HG03354 (cell line): ENCODE measurements around the gene APBB1.

Experiments used
- ATAC-seq: cut with Tn5 transposase; IDR thresholded peaks from one replicate; pipeline ENCODE4 v1.9.1; 2021; ENCODE audit warnings: mild to moderate bottlenecking; ENCODE audit not compliant: unreplicated experiment, poor library complexity, severe bottlenecking

Gene APBB1

GRCh38 chr11:6418557-6419008 is 311 bp downstream of the APBB1 start:
- no peak for ATAC-seq

- no peak for ATAC-seq
Measured at GRCh38 chr11:6417907-6418556, 862 bp downstream of the APBB1 start.

GRCh38 chr11:6415797-6416196 is 3.1 kb downstream of the APBB1 start:
- no peak for ATAC-seq

GRCh38 chr11:6414874-6415328 is 4.0 kb downstream of the APBB1 start:
- ATAC-seq: no peak

- no peak for ATAC-seq
Measured at GRCh38 chr11:6413791-6414201, 5.1 kb downstream of the APBB1 start.

- no peak for ATAC-seq
Measured at GRCh38 chr11:6411594-6412031, 7.3 kb downstream of the APBB1 start.

- no peak for ATAC-seq
Measured at GRCh38 chr11:6410695-6411430, 8.0 kb downstream of the APBB1 start.

- no peak for ATAC-seq
Measured at GRCh38 chr11:6406370-6406769, 12.5 kb downstream of the APBB1 start.

- ATAC-seq: no peak
Measured at GRCh38 chr11:6405846-6406245, 13.0 kb downstream of the APBB1 start.

GRCh38 chr11:6405052-6405667 is 13.7 kb downstream of the APBB1 start:
- ATAC-seq: no peak

- no peak for ATAC-seq
Measured at GRCh38 chr11:6404342-6405051, 14.4 kb downstream of the APBB1 start.

- ATAC-seq: no peak
Measured at GRCh38 chr11:6403539-6403938, 15.4 kb downstream of the APBB1 start.

GRCh38 chr11:6402561-6402981 is 16.3 kb downstream of the APBB1 start:
- peak; percentile 88 for ATAC-seq

GRCh38 chr11:6402061-6402470 is 16.8 kb downstream of the APBB1 start:
- peak; percentile 59 for ATAC-seq

GRCh38 chr11:6401464-6401863 is 17.4 kb downstream of the APBB1 start:
- ATAC-seq: no peak

GRCh38 chr11:6400431-6401345 is 18.2 kb downstream of the APBB1 start:
- ATAC-seq: no peak

- no peak for ATAC-seq
Measured at GRCh38 chr11:6397636-6398035, 21.3 kb downstream of the APBB1 start.

- ATAC-seq: no peak
Measured at GRCh38 chr11:6397156-6397555, 21.7 kb downstream of the APBB1 start.

GRCh38 chr11:6395470-6396060 is 23.3 kb downstream of the APBB1 start:
- ATAC-seq: no peak
